GM21786 (cell line): ENCODE data around the gene KRT85.
"Not testable (repeated sequence)": the region's sequence is repeated elsewhere in the genome, so short reads cannot be mapped to it uniquely, and the experiment has no call there.

Experiments
- ATAC-seq: cut with Tn5 transposase; IDR thresholded peaks from one replicate; pipeline ENCODE4 v1.9.1; 2021; ENCODE audit not compliant: unreplicated experiment

KRT85 gene

GRCh38 chr12:52366738-52367485, at the start of gene KRT85:
TSS of gene KRT85 (minus strand) at chr12:52367481. CDS start at chr12:52367405, 76 bp downstream.
- ATAC-seq, result no peak

- ATAC-seq, result no peak
These were observed 49.5 kb upstream of the KRT85 start for GRCh38 chr12:52416795-52417194.

- no peak for ATAC-seq
These were observed 48.8 kb upstream of the KRT85 start for GRCh38 chr12:52415870-52416750.

- no peak for ATAC-seq
These were observed 47.7 kb upstream of the KRT85 start for GRCh38 chr12:52414936-52415335.

- no peak for ATAC-seq
These were observed 46.6 kb upstream of the KRT85 start for GRCh38 chr12:52413782-52414345.

GRCh38 chr12:52413202-52413601, 45.9 kb upstream of the KRT85 start:
- ATAC-seq, result no peak

- no peak for ATAC-seq
These were observed 44.5 kb upstream of the KRT85 start for GRCh38 chr12:52411815-52412214.

- ATAC-seq, result not testable (repeated sequence)
These were observed 43.4 kb upstream of the KRT85 start for GRCh38 chr12:52410589-52411248.

GRCh38 chr12:52407918-52408317, 40.6 kb upstream of the KRT85 start:
- ATAC-seq, result no peak

GRCh38 chr12:52405922-52406385, 38.7 kb upstream of the KRT85 start, which contains the start of gene KRT82:
TSS of gene KRT82 (minus strand) at chr12:52406335. CDS start at chr12:52406277, 58 bp downstream.
- no peak for ATAC-seq

GRCh38 chr12:52404951-52405350, 37.7 kb upstream of the KRT85 start:
- ATAC-seq, result no peak

GRCh38 chr12:52403561-52403960, 36.3 kb upstream of the KRT85 start:
- ATAC-seq, result no peak

GRCh38 chr12:52402873-52403540, 35.7 kb upstream of the KRT85 start:
- no peak for ATAC-seq

- no peak for ATAC-seq
These were observed 35.1 kb upstream of the KRT85 start for GRCh38 chr12:52402377-52402776.

- ATAC-seq, result no peak
These were observed 34.6 kb upstream of the KRT85 start for GRCh38 chr12:52401926-52402325.

- ATAC-seq, result no peak
These were observed 34.2 kb upstream of the KRT85 start for GRCh38 chr12:52401526-52401925.

- ATAC-seq, result no peak
These were observed 33.6 kb upstream of the KRT85 start for GRCh38 chr12:52400906-52401305.

GRCh38 chr12:52399756-52400155, 32.5 kb upstream of the KRT85 start:
- ATAC-seq, result no peak

GRCh38 chr12:52398176-52398575, 30.9 kb upstream of the KRT85 start:
- ATAC-seq, result no peak

- ATAC-seq, result no peak
These were observed 29.4 kb upstream of the KRT85 start for GRCh38 chr12:52396656-52397055.
